AG04449 (cell line): ENCODE measurements around the gene ZDBF2.

Experiments
- CTCF ChIA-PET: fragments of 350-600 bp; formaldehyde crosslinking; extraction: SDS; loops from one replicate; lab custom pipeline; 2021; ENCODE audit warnings: antibody characterized with exemption; lab: Yijun Ruan, JAX
- POLR2A ChIA-PET: fragments of 400-600, 350-600 bp; formaldehyde crosslinking; extraction: SDS; loops from one replicate; lab custom pipeline; 2020; ENCODE audit warnings: antibody characterized with exemption, inconsistent platforms; lab: Yijun Ruan, JAX
- DNase-seq: peaks from one replicate; pipeline ENCODE4 v3.0.0-alpha.2; 2010; ENCODE audit warnings: low read depth, low spot score
- H3K4me3 ChIP-seq: 2 replicates; pipeline ENCODE4 v1.5.1; 2011; ENCODE audit warnings: low read depth, mild to moderate bottlenecking, control low read depth, low read length
- TF ChIP-seq, protein P1 (sequence below): IDR thresholded peaks from one replicate; pipeline ENCODE4 v1.5.1; 2011; ENCODE audit warnings: mild to moderate bottlenecking, moderate library complexity, low read length, control low read depth, inconsistent platforms; ENCODE audit not compliant: insufficient read depth; ENCODE audit errors: missing control alignments

ZDBF2 gene

GRCh38 chr2:206259376-206260187 is 14.9 kb upstream of the ZDBF2 start:
- ChIA-PET CTCF (interaction anchor here (0.8 to 1.5 kb wide), 5 partner anchors 11 to 96 kb away, joined by 3 to 12 read pairs (median 4); a partner anchor contains a TSS), POLR2A (no interaction called here)
- TF ChIP-seq, protein P1, sequence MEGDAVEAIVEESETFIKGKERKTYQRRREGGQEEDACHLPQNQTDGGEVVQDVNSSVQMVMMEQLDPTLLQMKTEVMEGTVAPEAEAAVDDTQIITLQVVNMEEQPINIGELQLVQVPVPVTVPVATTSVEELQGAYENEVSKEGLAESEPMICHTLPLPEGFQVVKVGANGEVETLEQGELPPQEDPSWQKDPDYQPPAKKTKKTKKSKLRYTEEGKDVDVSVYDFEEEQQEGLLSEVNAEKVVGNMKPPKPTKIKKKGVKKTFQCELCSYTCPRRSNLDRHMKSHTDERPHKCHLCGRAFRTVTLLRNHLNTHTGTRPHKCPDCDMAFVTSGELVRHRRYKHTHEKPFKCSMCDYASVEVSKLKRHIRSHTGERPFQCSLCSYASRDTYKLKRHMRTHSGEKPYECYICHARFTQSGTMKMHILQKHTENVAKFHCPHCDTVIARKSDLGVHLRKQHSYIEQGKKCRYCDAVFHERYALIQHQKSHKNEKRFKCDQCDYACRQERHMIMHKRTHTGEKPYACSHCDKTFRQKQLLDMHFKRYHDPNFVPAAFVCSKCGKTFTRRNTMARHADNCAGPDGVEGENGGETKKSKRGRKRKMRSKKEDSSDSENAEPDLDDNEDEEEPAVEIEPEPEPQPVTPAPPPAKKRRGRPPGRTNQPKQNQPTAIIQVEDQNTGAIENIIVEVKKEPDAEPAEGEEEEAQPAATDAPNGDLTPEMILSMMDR = no peak
- H3K4me3 ChIP-seq = no peak overlapping the region
- DNase-seq = no peak

GRCh38 chr2:206260188-206261012 is 14.1 kb upstream of the ZDBF2 start:
- no peak overlapping the region for H3K4me3 ChIP-seq
- POLR2A ChIA-PET = no interaction called here
- CTCF ChIA-PET = interaction anchor here (0.8 to 3.0 kb wide), 8 partner anchors 11 to 100 kb away, joined by 3 to 15 read pairs (median 4); partner anchors contain the start of gene EEF1B2
- no peak for DNase-seq
- TF ChIP-seq, protein P1 = peak; percentile 31

DNA sequence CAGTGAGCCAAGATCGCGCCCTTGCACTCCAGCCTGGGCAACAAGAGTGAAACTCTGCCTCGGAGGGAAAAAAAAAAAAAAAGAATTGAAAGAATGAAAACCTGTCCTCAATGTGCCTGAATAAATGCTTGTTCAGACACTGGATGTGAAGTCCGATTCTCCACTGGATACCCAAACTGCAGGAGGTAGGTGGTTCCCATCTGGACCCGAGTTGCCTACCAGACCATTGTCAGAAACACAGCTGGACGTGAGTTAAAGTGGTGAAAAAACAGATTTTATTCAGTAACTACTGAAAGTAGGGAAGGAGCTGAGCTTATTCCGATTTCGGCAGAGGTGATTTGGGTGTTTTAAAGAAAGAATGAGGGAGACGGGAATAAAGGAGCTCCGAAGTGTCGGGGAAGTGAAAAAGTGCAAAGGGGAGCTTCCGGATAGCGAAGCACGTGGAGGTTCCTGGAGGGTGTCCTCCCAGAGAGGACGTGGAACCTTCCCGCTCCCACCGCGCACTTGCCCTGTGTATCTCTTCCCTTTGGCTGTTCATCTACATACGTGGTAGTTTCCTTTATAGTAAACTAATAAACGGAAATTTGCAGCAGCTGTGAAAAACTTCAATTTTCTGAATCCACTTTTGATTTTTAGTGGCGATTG is 10.4 kb upstream of the ZDBF2 start:
- POLR2A ChIA-PET = no interaction called here
- no peak overlapping the region for H3K4me3 ChIP-seq
- DNase-seq = no peak
- TF ChIP-seq, protein P1 = no peak
- CTCF ChIA-PET = no interaction called here

- TF ChIP-seq, protein P1 = no peak
- H3K4me3 ChIP-seq = no peak overlapping the region
- CTCF ChIA-PET = interaction anchor here (1.5 kb wide), 1 partner anchor 48 kb away, joined by 3 read pairs; no protein-coding TSS in a partner anchor
- POLR2A ChIA-PET = no interaction called here
- DNase-seq = no peak
Observed at GRCh38 chr2:206266130-206267125, 8.0 kb upstream of the ZDBF2 start.

DNA sequence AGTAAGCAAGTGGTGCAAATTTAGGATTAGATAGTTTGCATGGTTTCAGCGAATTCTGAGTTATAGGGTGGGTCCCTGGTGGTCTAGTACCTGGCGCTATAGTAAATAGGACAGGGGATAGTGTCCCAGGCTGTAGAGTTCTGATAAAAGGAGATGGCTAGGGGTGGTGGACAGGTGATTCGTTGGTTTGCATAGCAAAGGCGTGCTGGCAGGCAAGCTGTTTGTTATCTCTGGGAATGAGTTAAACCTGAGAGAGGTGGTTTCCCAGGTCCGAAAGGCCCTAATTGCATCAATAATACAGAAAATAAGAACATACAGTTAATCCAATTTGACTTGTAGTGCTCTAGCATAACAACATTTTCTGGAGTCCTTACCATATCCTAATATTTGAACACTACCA is 6.9 kb upstream of the ZDBF2 start:
- TF ChIP-seq, protein P1 = no peak
- H3K4me3 ChIP-seq = no peak overlapping the region
- no peak for DNase-seq
- POLR2A ChIA-PET = no interaction called here
- CTCF ChIA-PET = no interaction called here
